H1 (cell line): Measurements from ENCODE around the gene VSTM2B. TPM values are rescaled to one million over a fixed set of nuclear protein-coding genes. Genes with fewer than 3 reads are reported as not detected.

Experiments used
- CTCF ChIA-PET: fragments of 300-600 bp; sonication (Branson Sonifier 250); formaldehyde crosslinking; loops from one replicate; lab custom pipeline; 2021; ENCODE audit not compliant: partially characterized antibody; lab: Charles Lee
- POLR2A ChIA-PET: fragments of 300-600 bp; sonication (Branson Sonifier 250); formaldehyde crosslinking; loops from one replicate; lab custom pipeline; 2021; ENCODE audit warnings: inconsistent platforms; ENCODE audit not compliant: partially characterized antibody; lab: Charles Lee
- DNase-seq, 2 experiments: peaks; one replicate each; pipeline versions ENCODE4 v3.0.0 to v3.0.0-alpha.2; 2010 to 2022; ENCODE audit warnings: low spot score in 2 of 2, low read depth in 1 of 2, mixed read lengths in 1 of 2
- FAIRE-seq: peaks from 2 replicates; lab custom pipeline; 2011; peaks lifted over from hg19 to GRCh38; lab: Jason Lieb, UNC
- H2AFZ ChIP-seq: 2 replicates; pipeline ENCODE4 v1.8.1; 2012; ENCODE audit warnings: low read length, inconsistent platforms
- H2AK5ac ChIP-seq: 2 replicates; pipeline ENCODE4 v1.6.1; 2013; ENCODE audit warnings: low read depth, low read length
- H2BK120ac ChIP-seq: replicated peaks from 2 replicates; pipeline ENCODE3; 2013; ENCODE audit warnings: low read depth, low read length, inconsistent platforms
- H2BK12ac ChIP-seq: 2 replicates; pipeline ENCODE4 v1.6.1; 2013; ENCODE audit warnings: low read depth, low read length
- H2BK15ac ChIP-seq: 2 replicates; pipeline ENCODE4 v1.6.1; 2013; ENCODE audit warnings: low read length
- H2BK20ac ChIP-seq: 2 replicates; pipeline ENCODE4 v1.6.1; 2013; ENCODE audit warnings: low read length
- H2BK5ac ChIP-seq: 2 replicates; pipeline ENCODE4 v1.6.1; 2013; ENCODE audit warnings: low read depth, low read length
- H3K14ac ChIP-seq: 2 replicates; pipeline ENCODE4 v1.6.1; 2013; ENCODE audit warnings: inconsistent platforms; ENCODE audit not compliant: insufficient read length
- H3K18ac ChIP-seq: 2 replicates; pipeline ENCODE4 v1.6.1; 2013; ENCODE audit warnings: low read length; ENCODE audit errors: extremely low read depth
- H3K23ac ChIP-seq: 2 replicates; pipeline ENCODE4 v1.6.1; 2013; ENCODE audit warnings: inconsistent platforms; ENCODE audit not compliant: insufficient read length
- H3K23me2 ChIP-seq: 2 replicates; pipeline ENCODE4 v1.6.1; 2013; ENCODE audit warnings: low read depth, low read length
- H3K27ac ChIP-seq: 2 replicates; pipeline ENCODE4 v1.6.1; 2011; ENCODE audit warnings: low read depth, low read length, inconsistent platforms
- H3K27me3 ChIP-seq, 4 experiments: replicated peaks in 1 of 4; 1 replicate in 1 of 4; 2 replicates in 3 of 4; pipeline versions ENCODE4 v1.6.1 to v1.8.1; 2011 to 2013; ENCODE audit warnings: low read length in 3 of 4, mild to moderate bottlenecking in 3 of 4, inconsistent platforms in 2 of 4, mixed read lengths in 2 of 4, moderate library complexity in 1 of 4; ENCODE audit not compliant: control insufficient read depth in 3 of 4, insufficient read depth in 3 of 4; ENCODE audit errors: extremely low read depth in 1 of 4
- H3K36me3 ChIP-seq, 4 experiments: 2 replicates each; pipeline versions ENCODE4 v1.6.1 to v1.8.1; 2011 to 2013; ENCODE audit warnings: mild to moderate bottlenecking in 4 of 4, low read length in 3 of 4, moderate library complexity in 2 of 4, control low read depth in 1 of 4, inconsistent platforms in 1 of 4; ENCODE audit not compliant: insufficient read depth in 4 of 4, control insufficient read depth in 2 of 4
- H3K4ac ChIP-seq: replicated peaks from 2 replicates; pipeline ENCODE3; 2013; ENCODE audit warnings: low read length, low read depth, mixed read lengths, inconsistent platforms; ENCODE audit not compliant: insufficient read length
- H3K4me1 ChIP-seq, 4 experiments: replicated peaks in 1 of 4; 1 replicate in 1 of 4; 2 replicates in 3 of 4; pipeline versions ENCODE4 v1.6.1 to v1.8.1; 2011 to 2013; ENCODE audit warnings: low read length in 3 of 4, inconsistent platforms in 2 of 4, mixed read lengths in 1 of 4; ENCODE audit not compliant: insufficient read depth in 4 of 4, control insufficient read depth in 3 of 4
- H3K4me2 ChIP-seq, 2 experiments: 2 replicates each; pipeline versions ENCODE4 v1.6.1 to v1.8.1; 2011 to 2013; ENCODE audit warnings: low read depth in 2 of 2, low read length in 2 of 2, control low read depth in 1 of 2, inconsistent platforms in 1 of 2, mild to moderate bottlenecking in 1 of 2; ENCODE audit not compliant: insufficient read depth in 1 of 2
- H3K4me3 ChIP-seq, 4 experiments: fragments of 200-600, 300-600 bp in 1 of 4; sonication (generic), shearing (Covaris generic), sonication (Bioruptor Twin) in 1 of 4; 2 replicates each; pipeline versions ENCODE4 v1.5.1 to v1.8.1; 2011 to 2016; ENCODE audit warnings: low read length in 4 of 4, low read depth in 3 of 4, control low read depth in 2 of 4, inconsistent platforms in 2 of 4, mild to moderate bottlenecking in 2 of 4, mixed read lengths in 1 of 4, moderate library complexity in 1 of 4; ENCODE audit not compliant: insufficient read depth in 2 of 4; ENCODE audit errors: extremely low read depth in 1 of 4
- H3K56ac ChIP-seq: replicated peaks from 2 replicates; pipeline ENCODE3; 2013; ENCODE audit warnings: low read depth, mild to moderate bottlenecking, mixed read lengths, low read length, inconsistent platforms; ENCODE audit not compliant: insufficient read length
- H3K79me1 ChIP-seq: 2 replicates; pipeline ENCODE4 v1.6.1; 2013; ENCODE audit warnings: low read depth, low read length, control low read depth
- H3K79me2 ChIP-seq, 2 experiments: 2 replicates each; pipeline versions ENCODE4 v1.6.1 to v1.8.1; 2012 to 2013; ENCODE audit warnings: low read length in 2 of 2, mild to moderate bottlenecking in 2 of 2, inconsistent platforms in 1 of 2; ENCODE audit not compliant: insufficient read depth in 2 of 2, control insufficient read depth in 1 of 2
- H3K9ac ChIP-seq, 4 experiments: replicated peaks in 1 of 4; 1 replicate in 1 of 4; 2 replicates in 3 of 4; pipeline versions ENCODE4 v1.6.1 to v1.8.1; 2011 to 2013; ENCODE audit warnings: low read depth in 3 of 4, low read length in 3 of 4, control low read depth in 2 of 4, mild to moderate bottlenecking in 2 of 4, moderate library complexity in 2 of 4, inconsistent platforms in 1 of 4; ENCODE audit errors: extremely low read depth in 1 of 4
- H3K9me3 ChIP-seq, 2 experiments: 2 replicates each; pipeline versions ENCODE4 v1.6.1 to v1.8.1; 2012 to 2013; ENCODE audit warnings: mild to moderate bottlenecking in 2 of 2, moderate library complexity in 2 of 2, control low read depth in 1 of 2, inconsistent platforms in 1 of 2, low read depth in 1 of 2, low read length in 1 of 2, mixed read lengths in 1 of 2; ENCODE audit not compliant: insufficient read depth in 2 of 2
- H4K20me1 ChIP-seq, 2 experiments: replicated peaks in 1 of 2; 2 replicates each; pipeline versions ENCODE3 to v1.8.1; 2011 to 2013; ENCODE audit warnings: inconsistent platforms in 2 of 2, low read length in 2 of 2, mild to moderate bottlenecking in 1 of 2; ENCODE audit not compliant: insufficient read depth in 2 of 2, control insufficient read depth in 1 of 2
- H4K5ac ChIP-seq: 2 replicates; pipeline ENCODE4 v1.6.1; 2013; ENCODE audit warnings: low read length, low read depth, mixed read lengths, inconsistent platforms; ENCODE audit not compliant: insufficient read length
- H4K8ac ChIP-seq: 2 replicates; pipeline ENCODE4 v1.8.0; 2013; ENCODE audit warnings: mild to moderate bottlenecking, moderate library complexity, low read length, inconsistent platforms; ENCODE audit not compliant: insufficient read depth; ENCODE audit errors: extremely low read depth
- H4K91ac ChIP-seq: replicated peaks from 2 replicates; pipeline ENCODE3; 2013; ENCODE audit warnings: low read length, mixed read lengths, inconsistent platforms; ENCODE audit not compliant: insufficient read length
- GABPA ChIP-seq: IDR thresholded peaks from 2 replicates; pipeline ENCODE4 v1.6.1; 2011; ENCODE audit warnings: mild to moderate bottlenecking, low read length, moderate library complexity, borderline replicate concordance; ENCODE audit not compliant: insufficient read depth
- GTF2F1 ChIP-seq: IDR thresholded peaks from 2 replicates; pipeline ENCODE4 v1.6.1; 2012; ENCODE audit warnings: low read depth, low read length, improper control_type of control experiment, borderline replicate concordance
- POU5F1 ChIP-seq: IDR thresholded peaks from 2 replicates; pipeline ENCODE4 v1.6.1; 2011; ENCODE audit warnings: low read depth, mild to moderate bottlenecking, low read length, moderate library complexity
- RAD21 ChIP-seq, 2 experiments: IDR thresholded peaks in 1 of 2; conservative IDR thresholded peaks in 1 of 2; 2 replicates each; pipeline ENCODE4 v1.6.1; 2011; ENCODE audit warnings: low read depth in 2 of 2, low read length in 2 of 2, improper control_type of control experiment in 1 of 2, inconsistent platforms in 1 of 2, mild to moderate bottlenecking in 1 of 2, moderate library complexity in 1 of 2
- RXRA ChIP-seq: IDR thresholded peaks from 2 replicates; pipeline ENCODE4 v1.6.1; 2011; ENCODE audit warnings: low read depth, mild to moderate bottlenecking, low read length, moderate library complexity; ENCODE audit not compliant: insufficient read depth
- SP1 ChIP-seq: IDR thresholded peaks from 2 replicates; pipeline ENCODE4 v1.6.1; 2011; ENCODE audit warnings: low read depth, low read length
- SP2 ChIP-seq: IDR thresholded peaks from 2 replicates; pipeline ENCODE4 v1.6.1; 2012; ENCODE audit warnings: mild to moderate bottlenecking, low read length, inconsistent platforms
- WGBS, 2 experiments: shearing (Covaris generic) in 1 of 2; methylation state at CpG; one replicate each; pipeline versions ENCODE4 v1.1.6 to v1.1.7; 2013 to 2015; ENCODE audit warnings: low lambda C conversion rate in 2 of 2, mixed read lengths in 2 of 2, inconsistent platforms in 1 of 2, low coverage in 1 of 2, missing lambda C conversion rate in 1 of 2; ENCODE audit not compliant: insufficient replicate concordance in 2 of 2, insufficient coverage in 1 of 2, insufficient read length in 1 of 2; ENCODE audit errors: extremely low coverage in 1 of 2, missing lambda C conversion rate in 1 of 2; 5-methylcytosine and 5-hydroxymethylcytosine counted together
- polyA plus RNA-seq, 7 experiments: library from polyadenylated mRNA; depleted of rRNA in 3 of 7; stranded (reverse) in 5 of 7; unstranded in 2 of 7; fragments of >200 nt in 5 of 7; fragments of 200-250 nt in 2 of 7; gene quantifications; 1 replicate in 5 of 7; 2 replicates in 1 of 7; 4 replicates in 1 of 7; pipeline versions ENCODE4 v1.2.1 to v1.2.3, GENCODE V29; 2011 to 2013; ENCODE audit warnings: missing spikeins in 2 of 7, mixed read lengths in 2 of 7
- total RNA-seq: library from RNA; stranded (reverse); fragmentation: NEBNext Ultra II Directional; extraction: Animal tissue kit (Norgen Biotek cat#: 25700); gene quantifications from 2 replicates; pipeline ENCODE4 v1.2.1, GENCODE V29; 2021

VSTM2B gene
- total and polyA plus RNA-seq, 2 of the 8 experiments (the other 6 are each of a cell fraction or from before 2014, with no cell fraction given) = 0.82 to 1.5 TPM

DNA sequence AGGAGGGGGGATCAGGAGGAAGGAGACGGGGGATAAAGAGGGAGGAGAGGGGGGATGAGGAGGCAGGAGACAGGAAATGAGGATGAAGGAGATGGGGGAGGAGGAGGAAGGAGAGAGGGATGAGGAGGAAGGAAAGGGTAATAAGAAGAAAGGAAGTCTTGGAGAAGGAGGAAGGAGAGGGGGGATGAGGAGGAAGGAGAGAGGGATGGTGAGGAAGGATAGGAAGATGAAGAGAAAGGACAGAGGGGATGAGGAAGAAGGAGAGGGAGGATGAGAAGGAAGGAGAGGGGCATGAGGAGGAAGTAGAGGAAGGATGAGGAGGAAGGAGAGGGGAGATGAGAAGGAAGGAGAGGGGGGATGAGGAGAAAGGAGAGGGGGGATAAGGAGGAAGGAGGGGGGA is 13.0 kb upstream of the VSTM2B start:
- H2BK20ac ChIP-seq = no peak overlapping the region
- H3K4ac ChIP-seq = no peak overlapping the region
- POLR2A ChIA-PET = no interaction called here
- CTCF ChIA-PET = no interaction called here
- H3K79me2 ChIP-seq = no peaks in the 10 kb centered on the region
- no peak overlapping the region for H4K91ac ChIP-seq
- no peaks in the 10 kb centered on the region for H4K20me1 ChIP-seq
- H2BK12ac ChIP-seq = no peak overlapping the region
- FAIRE-seq (no peak), DNase-seq (no peak)
- no peak overlapping the region for H3K23ac ChIP-seq
- no peaks in the 10 kb centered on the region for H3K79me1 ChIP-seq
- H3K4me3 ChIP-seq = no peak overlapping the region
- no peak overlapping the region for H2BK15ac ChIP-seq
- no peaks in the 10 kb centered on the region; a peak in 1 of 7 replicates for H3K27me3 ChIP-seq
- peaks cover 4% of the 10 kb centered on the region; the same call in 1 of the 2 replicates for H3K23me2 ChIP-seq
- H3K4me1 ChIP-seq = peaks cover 0 to 4% (median under 1%) of the 10 kb centered on the region in 4 experiments; a peak in 1 of 7 replicates
- no peak overlapping the region for H3K9ac ChIP-seq
- no peak overlapping the region for H3K14ac ChIP-seq
- no peak overlapping the region for H2AK5ac ChIP-seq
- no peak overlapping the region for H4K8ac ChIP-seq
- no peak overlapping the region for H4K5ac ChIP-seq
- WGBS, 2 experiments = no CpG with 5 or more reads among the region's 1 CpG
- no peak for TF ChIP-seq RXRA
- no peak for TF ChIP-seq POU5F1
- no peak for TF ChIP-seq GTF2F1
- TF ChIP-seq RAD21 (IDR thresholded peaks at IDR 0.05 in 1 of 2, conservative IDR thresholded peaks at IDR 0.05 in 1 of 2; ENCODE audit: low read depth in 2 of 2, low read length in 2 of 2) = no peak
- TF ChIP-seq SP2 = no peak
- no peak for TF ChIP-seq SP1
- TF ChIP-seq GABPA = no peak
- H3K27ac ChIP-seq = no peak overlapping the region
- H3K36me3 ChIP-seq = no peaks in the 10 kb centered on the region
- no peak overlapping the region for H3K18ac ChIP-seq
- H3K56ac ChIP-seq = no peak overlapping the region
- no peak overlapping the region for H2BK5ac ChIP-seq
- H3K9me3 ChIP-seq = no peaks in the 10 kb centered on the region
- H2BK120ac ChIP-seq = no peak overlapping the region
- H3K4me2 ChIP-seq = no peak overlapping the region
- H2AFZ ChIP-seq = no peak overlapping the region
